ENCODE measurements around the gene UBE2E2. TPM values are rescaled to one million over a fixed set of nuclear protein-coding genes. Genes with fewer than 3 reads are reported as not detected.

UBE2E2 gene
- total RNA-seq, 2 donors from 2014 or later = 23.2 to 34.5 TPM

- H3K9me3 ChIP-seq (ENCODE audit: control insufficient read depth, low read length) = no peaks in the 10 kb centered on the region
- WGBS, 2 experiments (ENCODE audit: insufficient coverage in 1 of 2, insufficient read length in 1 of 2) = 67 to 82% methylated on average over 1 to 4 of the region's 4 CpGs
Measured at GRCh38 chr3:23239211-23240068, 36.3 kb downstream of the UBE2E2 start.

GRCh38 chr3:23240171-23240785 is 37.2 kb downstream of the UBE2E2 start:
- 91 to 100% methylated on average over 1 to 3 of the region's 3 CpGs for WGBS, 2 experiments (ENCODE audit: insufficient coverage in 1 of 2, insufficient read length in 1 of 2)
- no peaks in the 10 kb centered on the region for H3K27me3 Mint-ChIP-seq (ENCODE audit: insufficient read depth)

More at GRCh38 chr3:23239211-23240068, 36.3 kb downstream of the UBE2E2 start:
- Mint-ChIP-seq H3K4me3 (no peak overlapping the region), H3K9me3 (no peaks in the 10 kb centered on the region), H3K36me3 (ENCODE audit: low read depth) (no peaks in the 10 kb centered on the region), H3K27ac (no peak overlapping the region), H3K4me1 (no peaks in the 10 kb centered on the region), H3K27me3 (ENCODE audit: insufficient read depth) (no peaks in the 10 kb centered on the region)
- Histone ChIP-seq H3K27me3 (ENCODE audit: control insufficient read depth, insufficient read depth, low read length, poor library complexity, severe bottlenecking) (no peaks in the 10 kb centered on the region), H3K27ac (ENCODE audit: low read depth, low read length) (no peak overlapping the region), H3K9ac (ENCODE audit: extremely low read depth, low read length, poor library complexity, severe bottlenecking) (no peak overlapping the region), H3K36me3 (ENCODE audit: control insufficient read depth, insufficient read depth, low read length) (no peaks in the 10 kb centered on the region), H3K4me3 (ENCODE audit: low read length) (no peak overlapping the region), H3K4me1 (ENCODE audit: control insufficient read depth, insufficient read depth, low read length) (no peaks in the 10 kb centered on the region)
- TF ChIP-seq CTCF (conservative IDR thresholded peaks at IDR 0.05) = no peak
- no peak for DNase-seq

GRCh38 chr3:23241256-23241655 is 38.1 kb downstream of the UBE2E2 start:
- TF ChIP-seq CTCF (conservative IDR thresholded peaks at IDR 0.05) = no peak
- WGBS, 2 experiments (ENCODE audit: insufficient coverage in 1 of 2, insufficient read length in 1 of 2) = 94% methylated on average over 4 to 5 of the region's 5 CpGs
- Mint-ChIP-seq H3K27me3 (ENCODE audit: insufficient read depth) (no peaks in the 10 kb centered on the region), H3K36me3 (ENCODE audit: low read depth) (no peaks in the 10 kb centered on the region), H3K4me1 (no peaks in the 10 kb centered on the region), H3K4me3 (no peak overlapping the region), H3K9me3 (no peaks in the 10 kb centered on the region), H3K27ac (no peak overlapping the region)
- Histone ChIP-seq H3K27me3 (ENCODE audit: control insufficient read depth, insufficient read depth, low read length, poor library complexity, severe bottlenecking) (no peaks in the 10 kb centered on the region), H3K36me3 (ENCODE audit: control insufficient read depth, insufficient read depth, low read length) (no peaks in the 10 kb centered on the region), H3K27ac (ENCODE audit: low read depth, low read length) (no peak overlapping the region), H3K9ac (ENCODE audit: extremely low read depth, low read length, poor library complexity, severe bottlenecking) (no peak overlapping the region), H3K4me3 (ENCODE audit: low read length) (no peak overlapping the region), H3K4me1 (ENCODE audit: control insufficient read depth, insufficient read depth, low read length) (no peaks in the 10 kb centered on the region), H3K9me3 (ENCODE audit: control insufficient read depth, low read length) (no peaks in the 10 kb centered on the region)
- DNase-seq = no peak

More at GRCh38 chr3:23240171-23240785, 37.2 kb downstream of the UBE2E2 start:
- Histone ChIP-seq H3K9ac (ENCODE audit: extremely low read depth, low read length, poor library complexity, severe bottlenecking) (no peak overlapping the region), H3K27ac (ENCODE audit: low read depth, low read length) (no peak overlapping the region), H3K9me3 (ENCODE audit: control insufficient read depth, low read length) (no peaks in the 10 kb centered on the region), H3K4me1 (ENCODE audit: control insufficient read depth, insufficient read depth, low read length) (no peaks in the 10 kb centered on the region), H3K36me3 (ENCODE audit: control insufficient read depth, insufficient read depth, low read length) (no peaks in the 10 kb centered on the region), H3K4me3 (ENCODE audit: low read length) (no peak overlapping the region), H3K27me3 (ENCODE audit: control insufficient read depth, insufficient read depth, low read length, poor library complexity, severe bottlenecking) (no peaks in the 10 kb centered on the region)
- Mint-ChIP-seq H3K9me3 (no peaks in the 10 kb centered on the region), H3K4me3 (no peak overlapping the region), H3K4me1 (no peaks in the 10 kb centered on the region), H3K27ac (no peak overlapping the region), H3K36me3 (ENCODE audit: low read depth) (no peaks in the 10 kb centered on the region)
- no peak for TF ChIP-seq CTCF (conservative IDR thresholded peaks at IDR 0.05)
- no peak for DNase-seq
